SK-N-SH (cell line): Measurements from ENCODE around the gene SLC40A1.

ENCODE experiments used
- CTCF ChIP-seq: fragments of 200-600 bp; sonication (generic); IDR thresholded peaks from 2 replicates; pipeline ENCODE4 v1.6.1; 2017; ENCODE audit warnings: antibody characterized with exemption, mild to moderate bottlenecking, moderate library complexity
- EP300 ChIP-seq, 2 experiments: IDR thresholded peaks; 2 replicates each; pipeline versions ENCODE4 v1.4.0 to v1.6.1; 2012; ENCODE audit warnings: borderline replicate concordance in 1 of 2, low read depth in 1 of 2, low read length in 1 of 2
- FOXM1 ChIP-seq: IDR thresholded peaks from 2 replicates; pipeline ENCODE4 v1.4.0; 2012; ENCODE audit warnings: low read depth, mild to moderate bottlenecking
- MAX ChIP-seq: IDR thresholded peaks from 2 replicates; pipeline ENCODE4 v1.4.0; 2012; ENCODE audit warnings: low read depth
- USF1 ChIP-seq: IDR thresholded peaks from 2 replicates; pipeline ENCODE4 v1.4.0; 2012; ENCODE audit warnings: low read depth, borderline replicate concordance
- YY1 ChIP-seq: IDR thresholded peaks from 2 replicates; pipeline ENCODE4 v1.4.0; 2012; ENCODE audit warnings: low read depth, mild to moderate bottlenecking

- TF ChIP-seq MAX (no peak), FOXM1 (no peak), CTCF (no peak), YY1 (no peak), EP300 (IDR thresholded peaks at IDR 0.05; ENCODE audit: borderline replicate concordance in 1 of 2, low read depth in 1 of 2, low read length in 1 of 2) (no peak), USF1 (no peak)
Measured at GRCh38 chr2:189559579-189560272, 20.9 kb downstream of the SLC40A1 start.
